PC-3 (cell line): ENCODE results near the gene ATF5. TPM values are rescaled to one million over a fixed set of nuclear protein-coding genes. Genes with fewer than 3 reads are reported as not detected.

Source experiments
- ATAC-seq: fragments of 200-7000 bp; cut with Tn5 transposase; 2 replicates; pipeline ENCODE4 v1.9.1; 2020; ENCODE audit warnings: mild to moderate bottlenecking, moderate library complexity
- BruUV-seq: library from RNA; stranded (reverse); fragments of 400-500 nt; replicated peaks from 2 replicates; lab custom pipeline; 2021; lab: Mats Ljungman, UMichigan
- CTCF ChIA-PET: fragments of 300-600 bp; sonication (Branson Sonifier 250); formaldehyde crosslinking; loops from one replicate; lab custom pipeline; 2022; ENCODE audit warnings: antibody characterized with exemption; lab: Charles Lee
- POLR2A ChIA-PET: fragments of 300-600 bp; sonication (Branson Sonifier 250); formaldehyde crosslinking; loops from one replicate; lab custom pipeline; 2022; ENCODE audit warnings: antibody characterized with exemption; ENCODE audit not compliant: unreplicated experiment; lab: Charles Lee
- DNase-seq: peaks from one replicate; pipeline ENCODE4 v3.0.0-alpha.2; 2015
- H2AFZ ChIP-seq: fragments of 300-600 bp; sonication (generic); 2 replicates; pipeline ENCODE4 v1.6.0; 2016; ENCODE audit warnings: antibody characterized with exemption, low read length
- H3F3A ChIP-seq: fragments of 300-600 bp; sonication (generic); one replicate; pipeline ENCODE4 v1.6.0; 2017; ENCODE audit warnings: antibody characterized with exemption, low read length, control low read depth, mild to moderate bottlenecking; ENCODE audit not compliant: unreplicated experiment
- H3K27ac ChIP-seq: fragments of 300-600 bp; sonication (generic); 2 replicates; pipeline ENCODE4 v1.5.1; 2016; ENCODE audit warnings: mild to moderate bottlenecking, low read length
- H3K27me3 ChIP-seq: fragments of 300-600 bp; sonication (generic); 2 replicates; pipeline ENCODE4 v1.6.1; 2016; ENCODE audit warnings: low read length, mixed read lengths
- H3K36me3 ChIP-seq: fragments of 300-600 bp; sonication (generic); 2 replicates; pipeline ENCODE4 v1.6.1; 2016; ENCODE audit warnings: low read depth, mixed run types, low read length, mixed read lengths
- H3K4me1 ChIP-seq: fragments of 300-600 bp; sonication (generic); 2 replicates; pipeline ENCODE4 v1.5.1; 2016; ENCODE audit warnings: low read length; ENCODE audit not compliant: insufficient read depth
- H3K4me2 ChIP-seq: fragments of 300-600 bp; sonication (generic); 2 replicates; pipeline ENCODE4 v1.6.0; 2016; ENCODE audit warnings: low read length
- H3K4me3 ChIP-seq: fragments of 300-600 bp; sonication (generic); 2 replicates; pipeline ENCODE4 v1.5.1; 2016; ENCODE audit warnings: mild to moderate bottlenecking, low read length, mixed read lengths
- H3K79me2 ChIP-seq: fragments of 300-600 bp; sonication (generic); 2 replicates; pipeline ENCODE4 v1.6.1; 2017; ENCODE audit warnings: low read length, mixed read lengths
- H3K9ac ChIP-seq: fragments of 300-600 bp; sonication (generic); 2 replicates; pipeline ENCODE4 v1.6.0; 2016; ENCODE audit warnings: mild to moderate bottlenecking, low read length
- H3K9me2 ChIP-seq: fragments of 300-600 bp; sonication (generic); replicated peaks from 2 replicates; pipeline ENCODE4 v1.6.1; 2016; ENCODE audit warnings: mixed run types, low read length, mixed read lengths
- H3K9me3 ChIP-seq: fragments of 300-600 bp; sonication (generic); 2 replicates; pipeline ENCODE4 v1.6.1; 2016; ENCODE audit warnings: low read length, mixed read lengths
- H4K20me1 ChIP-seq: fragments of 300-600 bp; sonication (generic); 2 replicates; pipeline ENCODE4 v1.6.1; 2016; ENCODE audit warnings: low read length, mixed read lengths
- CTCF ChIP-seq: fragments of 300-600 bp; sonication (generic); conservative IDR thresholded peaks from 2 replicates; pipeline ENCODE4 v1.5.1; 2017; ENCODE audit warnings: antibody characterized with exemption, low read depth, mild to moderate bottlenecking, low read length
- EZH2 ChIP-seq: fragments of 300-600 bp; sonication (generic); IDR thresholded peaks from one replicate; pipeline ENCODE4 v1.6.1; 2017; ENCODE audit warnings: antibody characterized with exemption, mild to moderate bottlenecking, low read length; ENCODE audit not compliant: unreplicated experiment
- EZH2phosphoT487 ChIP-seq: fragments of 300-600 bp; sonication (generic); IDR thresholded peaks from 2 replicates; pipeline ENCODE4 v1.6.1; 2018; ENCODE audit warnings: mild to moderate bottlenecking, antibody characterized with exemption, low read length, borderline replicate concordance
- intact Hi-C: fragments of 100-400 bp; cut with micrococcal nuclease; formaldehyde crosslinking; loops from 2 replicates; pipeline ENCODE4 v1.9.0; 2023
- total RNA-seq: library from RNA; depleted of rRNA; stranded (reverse); fragments of >200 nt; gene quantifications from 2 replicates; pipeline ENCODE4 v1.2.3, GENCODE V29; 2014

ATF5 gene
- total RNA-seq, 1 experiment from 2014 or later, result 50.7 TPM

- no peak for DNase-seq
- H3K4me1 ChIP-seq, result no peaks in the 10 kb centered on the region
- H3K79me2 ChIP-seq, result peaks cover 44% of the 10 kb centered on the region
- no peak overlapping the region for H3K4me3 ChIP-seq
- H4K20me1 ChIP-seq, result peaks cover 22% of the 10 kb centered on the region
- no peak overlapping the region for H3K9ac ChIP-seq
- no peaks in the 10 kb centered on the region for H3K9me2 ChIP-seq
- peaks cover 71% of the 10 kb centered on the region for H3K36me3 ChIP-seq
- H2AFZ ChIP-seq, result no peak overlapping the region
- H3K4me2 ChIP-seq, result no peak overlapping the region
- TF ChIP-seq EZH2phosphoT487, result no peak
- ChIA-PET CTCF (no interaction called here), POLR2A (no interaction called here)
- no peaks in the 10 kb centered on the region for H3K27me3 ChIP-seq
- H3F3A ChIP-seq, result no peaks in the 10 kb centered on the region
- no peak overlapping the region for H3K27ac ChIP-seq
- ATAC-seq, result no peak
- no peaks in the 10 kb centered on the region for H3K9me3 ChIP-seq
- BruUV-seq, result no TSS peak
- intact Hi-C loops, result no loop called here
Measured at GRCh38 chr19:49913720-49914119, 15.3 kb upstream of the ATF5 start.

- POLR2A ChIA-PET, result no interaction called here
Measured at GRCh38 chr19:49915271-49915670, 13.7 kb upstream of the ATF5 start.

GRCh38 chr19:49916839-49917733, 11.9 kb upstream of the ATF5 start:
- H3K9me2 ChIP-seq, result no peaks in the 10 kb centered on the region
- peaks cover 72% of the 10 kb centered on the region for H3K36me3 ChIP-seq
- no peak overlapping the region for H3K4me3 ChIP-seq
- H3K4me1 ChIP-seq, result peaks cover under 1% of the 10 kb centered on the region
- H2AFZ ChIP-seq, result no peak overlapping the region
- H3K9ac ChIP-seq, result no peak overlapping the region
- ChIA-PET POLR2A (no interaction called here), CTCF (no interaction called here)
- DNase-seq, result no peak
- BruUV-seq, result no TSS peak
- no peak overlapping the region for H3K4me2 ChIP-seq
- no peaks in the 10 kb centered on the region for H3K9me3 ChIP-seq
- TF ChIP-seq EZH2phosphoT487, result no peak
- TF ChIP-seq CTCF, result peak; percentile 60
- no peaks in the 10 kb centered on the region for H3F3A ChIP-seq
- ATAC-seq, result 0 out of 2 replicates have a peak, but pooled peaks have one; percentile 24
- H3K79me2 ChIP-seq, result peaks cover 76% of the 10 kb centered on the region
- H3K27ac ChIP-seq, result no peak overlapping the region
- H4K20me1 ChIP-seq, result peaks cover 40% of the 10 kb centered on the region
- H3K27me3 ChIP-seq, result no peaks in the 10 kb centered on the region
- intact Hi-C loops, result no loop called here

More at GRCh38 chr19:49915271-49915670, 13.7 kb upstream of the ATF5 start:
- no TSS peak for BruUV-seq
- no peak overlapping the region for H3K4me2 ChIP-seq
- TF ChIP-seq EZH2 (no peak), CTCF (peak; percentile 46), EZH2phosphoT487 (no peak)
- H3K9me2 ChIP-seq, result no peaks in the 10 kb centered on the region
- no peaks in the 10 kb centered on the region for H3F3A ChIP-seq
- H3K9me3 ChIP-seq, result no peaks in the 10 kb centered on the region
- peaks cover 25% of the 10 kb centered on the region for H4K20me1 ChIP-seq
- peaks cover 64% of the 10 kb centered on the region for H3K36me3 ChIP-seq
- no peak overlapping the region for H3K4me3 ChIP-seq
- H3K9ac ChIP-seq, result no peak overlapping the region
- H3K4me1 ChIP-seq, result no peaks in the 10 kb centered on the region
- peaks cover 58% of the 10 kb centered on the region for H3K79me2 ChIP-seq
- intact Hi-C loops, result no loop called here
- CTCF ChIA-PET, result no interaction called here
- no peak overlapping the region for H3K27ac ChIP-seq
- no peaks in the 10 kb centered on the region for H3K27me3 ChIP-seq
- H2AFZ ChIP-seq, result no peak overlapping the region
- DNase-seq, result no peak
- ATAC-seq, result no peak
